Prostate gland (tissue), 2 donors: ENCODE results near the gene NUAK1.

ENCODE experiments used
- CTCF ChIP-seq, 4 experiments: fragments of 200-600 bp in 2 of 4; fragments of 450-650 bp in 2 of 4; sonication (generic) in 2 of 4; IDR thresholded peaks; 1 replicate in 3 of 4; 2 replicates in 1 of 4; pipeline ENCODE4 v1.5.1; 2016 to 2019; ENCODE audit warnings: antibody characterized with exemption in 4 of 4, mild to moderate bottlenecking in 2 of 4, moderate library complexity in 2 of 4
- POLR2A ChIP-seq: fragments of 450-650 bp; IDR thresholded peaks from one replicate; pipeline ENCODE4 v1.6.1; 2016; ENCODE audit warnings: antibody characterized with exemption, mild to moderate bottlenecking

GRCh38 chr12:106084014-106084671, 54.6 kb downstream of the NUAK1 start:
- TF ChIP-seq POLR2A, result no peak
- no peak for TF ChIP-seq CTCF (IDR thresholded peaks at IDR 0.05)
